ENCODE measurements around the gene NUP107.

NUP107 gene

GRCh38 chr12:68789144-68789878 lies 102.5 kb downstream of the NUP107 start:
- TF ChIP-seq CTCF (IDR thresholded peaks at IDR 0.05; ENCODE audit: insufficient read depth, low read length, missing control alignments), result no peak
- no peak overlapping the region for H3K4me3 ChIP-seq (ENCODE audit: low read depth, low read length)
- ChIA-PET POLR2A (no interaction called here), CTCF (interaction anchor here (1.4 kb wide), 1 partner anchor 7 kb away, joined by 4 read pairs; no protein-coding TSS in a partner anchor)
- no peak for DNase-seq (ENCODE audit: low read depth, low spot score)

- POLR2A ChIA-PET, result no interaction called here
- DNase-seq (ENCODE audit: low read depth, low spot score), result no peak
- no peak for TF ChIP-seq CTCF (IDR thresholded peaks at IDR 0.05; ENCODE audit: insufficient read depth, low read length, missing control alignments)
- CTCF ChIA-PET, result interaction anchor here (1.4 kb wide), 1 partner anchor 8 kb away, joined by 4 read pairs; no protein-coding TSS in a partner anchor
- H3K4me3 ChIP-seq (ENCODE audit: low read depth, low read length), result no peak overlapping the region
Observed at GRCh38 chr12:68790081-68790951, 103.5 kb downstream of the NUP107 start.

GRCh38 chr12:68790952-68791234 lies 104.1 kb downstream of the NUP107 start:
- DNase-seq (ENCODE audit: low read depth, low spot score), result no peak
- no peak overlapping the region for H3K4me3 ChIP-seq (ENCODE audit: low read depth, low read length)
- ChIA-PET CTCF (interaction anchor here (1.4 kb wide), 1 partner anchor 9 kb away, joined by 4 read pairs; no protein-coding TSS in a partner anchor), POLR2A (no interaction called here)
- no peak for TF ChIP-seq CTCF (IDR thresholded peaks at IDR 0.05; ENCODE audit: insufficient read depth, low read length, missing control alignments)

- no peak for DNase-seq (ENCODE audit: low read depth, low spot score)
- no peak for TF ChIP-seq CTCF (IDR thresholded peaks at IDR 0.05; ENCODE audit: insufficient read depth, low read length, missing control alignments)
- ChIA-PET POLR2A (no interaction called here), CTCF (no interaction called here)
- no peak overlapping the region for H3K4me3 ChIP-seq (ENCODE audit: low read depth, low read length)
Observed at GRCh38 chr12:68791897-68792481, 105.2 kb downstream of the NUP107 start.

GRCh38 chr12:68792952-68793351 lies 106.2 kb downstream of the NUP107 start:
- no peak for DNase-seq (ENCODE audit: low read depth, low spot score)
- no peak for TF ChIP-seq CTCF (IDR thresholded peaks at IDR 0.05; ENCODE audit: insufficient read depth, low read length, missing control alignments)
- POLR2A ChIA-PET, result no interaction called here
- H3K4me3 ChIP-seq (ENCODE audit: low read depth, low read length), result no peak overlapping the region
- CTCF ChIA-PET, result interaction anchor here (1.0 to 5.9 kb wide), 2 partner anchors 12 to 15 kb away, joined by 3 to 37 read pairs; partner anchors contain the start of gene MDM2

GRCh38 chr12:68793436-68793835 lies 106.7 kb downstream of the NUP107 start:
- POLR2A ChIA-PET, result no interaction called here
- H3K4me3 ChIP-seq (ENCODE audit: low read depth, low read length), result no peak overlapping the region
- CTCF ChIA-PET, result interaction anchor here (0.7 to 5.9 kb wide), 3 partner anchors 13 to 37 kb away, joined by 3 to 37 read pairs (median 4); partner anchors contain the start of gene MDM2
- TF ChIP-seq CTCF (IDR thresholded peaks at IDR 0.05; ENCODE audit: insufficient read depth, low read length, missing control alignments), result no peak
- DNase-seq (ENCODE audit: low read depth, low spot score), result no peak

Data from AG04449 (cell line).